HG02981 (cell line): ENCODE results near the gene WDR7.
A peak's percentile ranks its signal among the peaks of the same experiment; 100 is the strongest.

ENCODE experiments used
- ATAC-seq: cut with Tn5 transposase; IDR thresholded peaks from one replicate; pipeline ENCODE4 v1.9.1; 2021; ENCODE audit warnings: mild to moderate bottlenecking, moderate library complexity; ENCODE audit not compliant: unreplicated experiment

WDR7 gene

GRCh38 chr18:56795381-56795780 is 144.2 kb downstream of the WDR7 start:
- ATAC-seq = no peak

GRCh38 chr18:56799756-56800155 is 148.6 kb downstream of the WDR7 start:
- no peak for ATAC-seq

- no peak for ATAC-seq
These were observed 151.9 kb downstream of the WDR7 start for GRCh38 chr18:56803051-56803450.

GRCh38 chr18:56804395-56804794 is 153.2 kb downstream of the WDR7 start:
- no peak for ATAC-seq

GRCh38 chr18:56807901-56808300 is 156.7 kb downstream of the WDR7 start:
- ATAC-seq = no peak

GRCh38 chr18:56812674-56813073 is 161.5 kb downstream of the WDR7 start:
- ATAC-seq = no peak

GRCh38 chr18:56815926-56816325 is 164.8 kb downstream of the WDR7 start:
- ATAC-seq = no peak

GRCh38 chr18:56823986-56824565 is 172.9 kb downstream of the WDR7 start:
- no peak for ATAC-seq

- ATAC-seq = no peak
These were observed 174.2 kb downstream of the WDR7 start for GRCh38 chr18:56825321-56825720.

GRCh38 chr18:56825878-56826277 is 174.7 kb downstream of the WDR7 start:
- ATAC-seq = no peak

- no peak for ATAC-seq
These were observed 180.8 kb downstream of the WDR7 start for GRCh38 chr18:56831988-56832387.

- no peak for ATAC-seq
These were observed 184.2 kb downstream of the WDR7 start for GRCh38 chr18:56835331-56835730.

- ATAC-seq = no peak
These were observed 185.0 kb downstream of the WDR7 start for GRCh38 chr18:56836173-56836572.

- no peak for ATAC-seq
These were observed 190.7 kb downstream of the WDR7 start for GRCh38 chr18:56841836-56842235.

- no peak for ATAC-seq
These were observed 192.1 kb downstream of the WDR7 start for GRCh38 chr18:56843241-56843640.

- ATAC-seq = no peak
These were observed 193.4 kb downstream of the WDR7 start for GRCh38 chr18:56844556-56844955.

- ATAC-seq = peak; percentile 86
These were observed 200.6 kb downstream of the WDR7 start for GRCh38 chr18:56851774-56852173.

GRCh38 chr18:56853961-56854360 is 202.8 kb downstream of the WDR7 start:
- ATAC-seq = no peak

- no peak for ATAC-seq
These were observed 210.1 kb downstream of the WDR7 start for GRCh38 chr18:56861244-56861643.

- ATAC-seq = peak; percentile 41
These were observed 218.1 kb downstream of the WDR7 start for GRCh38 chr18:56869189-56869777.

GRCh38 chr18:56870982-56871381 is 219.8 kb downstream of the WDR7 start:
- ATAC-seq = no peak

GRCh38 chr18:56872140-56872539 is 221.0 kb downstream of the WDR7 start:
- ATAC-seq = no peak
